G401 (cell line): Measurements from ENCODE around the gene EMILIN1. TPM values are rescaled to one million over a fixed set of nuclear protein-coding genes. Genes with fewer than 3 reads are reported as not detected.
"Not testable (repeated sequence)": the region's sequence is repeated elsewhere in the genome, so short reads cannot be mapped to it uniquely, and the experiment has no call there.

Source experiments
- DNase-seq: peaks from one replicate; pipeline ENCODE4 v3.0.0-alpha.2; 2015; ENCODE audit warnings: low spot score
- in situ Hi-C: cut with HindIII; loops from 2 replicates; pipeline ENCODE4 v1.10.0; 2016; ENCODE audit warnings: low sequenced_read_pairs, mixed read lengths
- total RNA-seq: library from RNA; depleted of rRNA; stranded (reverse); fragments of >200 nt; shearing (Covaris generic); gene quantifications from 2 replicates; pipeline ENCODE4 v1.2.3, GENCODE V29; 2014

The EMILIN1 gene
- total RNA-seq, 1 experiment from 2014 or later = 2.3 TPM

DNA sequence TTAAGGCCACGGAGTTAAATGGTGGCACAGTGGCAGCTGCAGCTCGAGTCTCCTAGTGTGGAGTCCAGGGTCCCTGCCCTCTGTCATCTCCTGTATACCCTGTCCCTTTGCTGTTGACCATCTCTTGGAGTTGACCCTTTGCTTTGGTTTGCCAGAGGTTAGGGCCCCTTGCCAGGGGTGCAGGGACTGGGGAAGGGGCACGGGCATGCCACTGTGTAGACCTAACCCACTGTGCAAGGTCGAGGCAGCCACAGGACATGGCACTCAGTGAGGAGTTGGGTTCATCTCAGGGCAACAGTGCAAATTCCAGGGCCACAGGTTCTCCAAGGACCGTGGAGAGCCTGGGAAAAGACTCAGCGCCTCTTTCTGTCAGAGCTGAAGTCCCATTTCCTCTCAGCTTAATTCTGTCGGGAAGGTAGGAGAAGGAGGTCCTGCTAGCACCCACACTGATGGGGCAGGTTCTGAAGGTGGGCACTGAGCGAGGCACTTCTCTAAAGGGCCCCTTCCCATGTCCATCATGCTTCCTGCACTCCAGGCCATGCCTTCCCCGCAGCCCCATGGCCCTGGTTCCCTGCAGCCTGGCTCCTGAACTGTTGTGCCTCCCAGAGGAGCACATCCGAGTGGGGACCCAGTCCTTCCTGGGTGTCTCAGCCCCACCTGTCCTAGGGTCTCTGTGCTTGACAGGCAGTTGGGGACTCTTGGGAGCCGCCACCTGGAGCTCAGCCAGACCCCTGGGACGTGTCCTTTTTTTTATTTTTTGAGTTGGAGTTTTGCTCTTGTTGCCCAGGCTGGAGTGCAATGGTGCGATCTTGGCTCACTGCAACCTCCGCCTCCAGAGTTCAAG lies 10.9 kb downstream of the EMILIN1 start:
- DNase-seq = no peak
- in situ Hi-C loops = no loop called here

- in situ Hi-C loops = no loop called here
- no peak for DNase-seq
Measured at GRCh38 chr2:27091746-27092695, 13.6 kb downstream of the EMILIN1 start.

- DNase-seq = no peak
- in situ Hi-C loops = no loop called here
Measured at GRCh38 chr2:27092696-27093429, 14.4 kb downstream of the EMILIN1 start.

DNA sequence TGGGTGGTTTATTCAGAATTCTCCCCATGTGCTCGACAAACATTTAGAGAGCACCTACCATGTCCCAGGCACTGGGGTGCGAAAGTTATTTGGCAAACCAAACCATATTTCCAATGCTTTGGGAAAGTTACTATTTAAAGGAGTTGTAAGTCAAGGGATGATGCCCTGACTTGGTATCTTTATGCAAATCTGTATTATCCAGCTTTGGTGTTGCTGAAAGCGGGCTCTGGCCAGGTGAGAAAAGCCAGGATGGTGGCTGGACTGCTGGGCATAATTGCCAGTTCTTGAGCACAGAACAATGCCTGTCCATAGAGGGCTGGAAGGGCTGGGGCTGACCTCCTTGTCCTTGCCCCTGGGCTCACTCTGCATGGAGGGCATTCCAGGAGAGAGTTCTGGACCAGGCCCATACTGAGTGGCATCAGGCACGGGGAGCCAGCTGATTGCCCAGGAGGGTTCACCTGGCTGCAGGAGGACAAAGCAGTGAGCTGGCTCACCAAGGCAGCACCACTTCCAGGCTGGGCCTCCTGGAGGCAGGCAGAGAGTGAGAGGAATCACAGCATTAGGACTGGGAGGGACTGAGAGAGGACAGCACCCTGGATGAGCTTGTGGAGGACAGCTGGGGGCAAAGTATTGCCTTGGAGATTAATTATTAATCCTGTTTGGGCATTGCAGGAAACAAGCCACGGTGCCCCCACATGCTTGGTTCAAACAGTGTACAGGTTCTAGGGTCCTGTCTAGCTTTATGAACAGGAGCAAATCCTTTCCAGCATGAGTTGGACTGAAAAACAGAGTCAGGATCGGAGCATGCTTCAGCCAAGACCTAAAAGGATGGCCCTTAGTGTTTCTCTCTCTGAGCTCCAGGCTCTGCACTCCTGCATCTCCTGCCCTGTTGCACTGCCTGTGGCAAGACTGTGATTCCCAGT lies 15.3 kb downstream of the EMILIN1 start:
- in situ Hi-C loops = no loop called here
- DNase-seq = no peak

DNA sequence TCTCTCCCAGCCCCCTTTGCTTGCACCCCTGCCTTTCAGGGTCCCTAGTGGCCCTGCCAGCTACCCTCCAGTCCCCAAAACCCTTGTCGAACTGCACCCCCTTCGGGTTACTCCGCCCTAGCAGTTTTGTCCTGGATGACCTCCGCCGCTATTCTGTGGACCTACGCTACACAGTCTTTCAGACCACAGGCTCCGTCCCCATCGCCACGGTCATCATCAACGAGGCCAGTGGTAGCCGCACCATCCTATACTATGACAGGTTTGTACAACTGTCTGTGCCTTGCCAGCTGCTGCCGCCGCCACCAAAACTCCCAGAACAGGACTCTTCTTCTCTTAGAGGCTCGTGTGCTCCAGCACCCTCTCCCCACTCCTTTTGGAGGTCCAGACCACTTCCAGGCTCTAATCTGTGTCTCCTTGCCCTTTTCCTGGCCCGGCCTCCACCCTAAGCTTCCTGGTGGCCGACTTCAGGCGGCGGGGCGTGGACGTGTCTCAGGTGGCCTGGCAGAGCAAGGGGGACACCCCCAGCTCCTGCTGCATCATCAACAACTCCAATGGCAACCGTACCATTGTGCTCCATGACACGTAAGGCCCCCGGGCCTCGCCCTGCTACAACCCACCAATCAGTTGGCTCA lies 16.1 kb downstream of the EMILIN1 start:
- in situ Hi-C loops = no loop called here

DNA sequence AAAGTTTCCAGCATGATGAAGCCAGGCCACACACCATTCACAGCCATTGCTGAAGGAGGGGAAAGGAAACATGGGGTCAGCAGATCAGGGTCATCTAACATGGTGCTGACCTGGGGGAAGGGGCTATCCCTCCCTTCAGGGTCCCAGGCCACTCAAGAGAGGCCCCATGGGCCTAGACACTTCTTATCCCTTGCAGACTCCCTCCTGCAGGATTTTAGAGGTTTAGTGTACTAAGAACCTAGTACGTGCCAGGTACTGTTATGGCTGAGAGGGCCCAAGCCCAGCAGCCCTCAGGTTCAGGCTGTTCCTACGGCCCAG lies 17.0 kb downstream of the EMILIN1 start:
- DNase-seq = no peak
- in situ Hi-C loops = no loop called here

More for the DNA sequence above, 16.1 kb downstream of the EMILIN1 start:
- no peak for DNase-seq

- in situ Hi-C loops = no loop called here
- DNase-seq = peak; percentile 88
Measured at GRCh38 chr2:27095745-27096651, 17.6 kb downstream of the EMILIN1 start.

DNA sequence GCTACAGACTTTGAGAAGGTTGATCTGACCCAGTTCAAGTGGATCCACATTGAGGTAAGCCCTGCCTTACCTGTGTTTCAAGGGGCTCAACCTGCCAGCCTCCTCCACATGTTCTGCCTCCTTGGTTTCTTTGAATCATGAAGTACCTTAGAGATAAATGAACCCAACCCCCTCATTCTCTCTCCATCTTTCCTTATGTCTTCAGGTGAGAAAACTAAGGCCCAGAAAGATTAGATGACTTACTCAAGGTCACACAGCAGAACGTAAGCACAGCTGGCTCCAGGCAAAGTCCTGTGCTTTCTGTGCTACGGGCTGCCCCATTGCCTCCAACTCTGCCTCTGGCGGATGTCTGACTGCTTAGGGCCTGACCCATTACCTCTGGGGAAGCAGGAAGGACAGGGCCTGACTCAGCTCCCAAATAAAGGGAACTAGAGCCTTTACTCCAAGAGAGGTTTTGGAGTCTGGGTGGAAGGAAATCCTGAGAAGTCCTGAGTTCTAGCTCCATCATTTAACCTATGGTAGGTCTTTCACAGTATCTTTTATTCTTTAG lies 18.4 kb downstream of the EMILIN1 start:
- in situ Hi-C loops = no loop called here
- no peak for DNase-seq

DNA sequence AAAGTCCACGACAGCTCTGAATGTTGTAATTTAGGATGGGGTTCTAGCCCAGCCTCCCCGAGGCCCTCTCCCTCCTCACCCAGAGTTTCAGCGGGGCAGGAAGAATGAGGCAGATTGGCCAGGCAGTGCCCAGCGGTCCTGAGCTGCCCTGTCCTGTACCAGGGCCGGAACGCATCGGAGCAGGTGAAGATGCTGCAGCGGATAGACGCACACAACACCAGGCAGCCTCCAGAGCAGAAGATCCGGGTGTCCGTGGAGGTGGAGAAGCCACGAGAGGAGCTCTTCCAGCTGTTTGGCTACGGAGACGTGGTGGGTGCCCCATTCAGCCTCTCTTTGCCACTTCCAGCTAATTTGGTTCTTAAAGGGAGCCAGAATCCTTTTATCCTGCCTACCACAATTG lies 18.9 kb downstream of the EMILIN1 start:
- in situ Hi-C loops = no loop called here

GRCh38 chr2:27099334-27099955 lies 21.0 kb downstream of the EMILIN1 start:
- in situ Hi-C loops = no loop called here
- no peak for DNase-seq

More for the DNA sequence above, 18.9 kb downstream of the EMILIN1 start:
- DNase-seq = no peak

GRCh38 chr2:27100036-27100435 lies 21.6 kb downstream of the EMILIN1 start:
- in situ Hi-C loops = no loop called here
- no peak for DNase-seq

- in situ Hi-C loops = no loop called here
- no peak for DNase-seq
Measured at GRCh38 chr2:27102329-27102728, 23.9 kb downstream of the EMILIN1 start.

DNA sequence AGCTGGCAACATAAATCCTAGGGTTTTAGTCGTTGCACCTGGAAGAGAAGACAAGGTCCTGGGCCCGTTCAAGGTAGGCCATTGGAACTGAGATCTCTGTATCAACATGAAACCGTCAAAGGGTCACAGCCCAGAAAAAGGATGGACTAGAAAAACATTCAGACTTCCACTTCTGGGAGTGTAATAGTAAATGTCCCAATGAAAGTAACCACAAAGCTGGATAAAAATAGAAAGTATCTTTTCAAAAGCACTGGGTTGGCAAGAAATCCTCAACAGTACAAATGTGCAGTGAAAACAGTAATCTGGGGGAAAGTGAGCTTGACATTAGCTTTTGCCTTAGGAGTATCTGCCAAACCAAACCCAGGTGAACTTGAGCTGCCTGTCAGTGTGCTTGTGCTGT lies 27.6 kb downstream of the EMILIN1 start:
- in situ Hi-C loops = no loop called here
- no peak for DNase-seq

GRCh38 chr2:27108221-27108620 lies 29.8 kb downstream of the EMILIN1 start:
- in situ Hi-C loops = no loop called here
- DNase-seq = no peak

DNA sequence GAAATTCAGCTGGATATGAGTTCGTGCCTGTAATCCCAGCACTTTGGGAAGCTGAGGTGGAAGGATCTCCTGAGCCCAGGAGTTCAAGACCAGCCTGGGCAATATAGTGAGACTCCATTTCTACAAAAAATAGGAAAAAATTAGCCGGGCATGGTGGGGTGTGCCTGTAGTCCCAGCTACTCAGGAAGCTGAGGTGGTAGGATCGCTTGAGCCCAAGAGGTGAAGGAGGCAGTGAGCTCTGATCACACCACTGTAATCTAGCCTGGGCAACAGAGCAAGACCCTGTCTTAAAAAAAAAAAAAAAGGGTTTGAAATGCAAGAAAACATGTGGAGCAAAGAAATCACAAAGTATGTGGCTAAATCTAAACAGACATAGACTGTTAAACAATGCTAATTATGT lies 30.7 kb downstream of the EMILIN1 start:
- DNase-seq = no peak
- in situ Hi-C loops = no loop called here

DNA sequence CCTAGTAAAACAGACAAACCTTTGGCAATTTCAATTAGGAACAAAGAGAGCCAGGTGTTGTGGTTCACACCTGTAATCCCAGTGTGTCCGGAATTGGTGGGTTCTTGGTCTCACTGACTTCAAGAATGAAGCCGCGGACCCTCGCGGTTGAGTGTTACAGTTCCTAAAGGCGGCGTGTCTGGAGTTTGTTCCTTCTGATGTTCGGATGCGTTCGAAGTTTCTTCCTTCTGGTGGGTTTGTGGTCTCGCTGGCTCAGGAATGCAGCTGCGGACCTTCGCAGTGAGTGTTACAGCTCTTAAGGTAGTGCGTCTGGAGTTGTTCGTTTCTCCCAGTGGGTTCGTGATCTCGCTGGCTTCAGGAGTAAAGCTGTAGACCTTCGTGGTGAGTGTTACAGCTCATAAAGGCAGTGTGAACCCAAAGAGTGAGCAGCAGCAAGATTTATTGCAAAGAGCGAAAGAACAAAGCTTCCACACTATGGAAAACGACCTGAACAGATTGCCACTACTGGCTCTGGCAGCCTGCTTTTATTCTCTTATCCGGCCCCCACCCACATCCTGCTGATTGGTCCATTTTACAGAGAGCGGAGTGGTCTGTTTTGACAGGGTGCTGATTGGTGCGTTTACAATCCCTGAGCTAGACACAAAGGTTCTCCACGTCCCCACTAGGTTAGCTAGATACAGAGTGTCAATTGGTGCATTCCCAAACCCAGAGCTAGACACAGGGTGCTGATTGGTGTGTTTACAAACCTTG lies 32.4 kb downstream of the EMILIN1 start:
- in situ Hi-C loops = not testable (repeated sequence)

More for the DNA sequence above, 32.4 kb downstream of the EMILIN1 start:
- DNase-seq = not testable (repeated sequence)
